ENCODE results near the gene RHOU.
"Not testable (repeated sequence)": the region's sequence is repeated elsewhere in the genome, so short reads cannot be mapped to it uniquely, and the experiment has no call there.

RHOU gene

DNA sequence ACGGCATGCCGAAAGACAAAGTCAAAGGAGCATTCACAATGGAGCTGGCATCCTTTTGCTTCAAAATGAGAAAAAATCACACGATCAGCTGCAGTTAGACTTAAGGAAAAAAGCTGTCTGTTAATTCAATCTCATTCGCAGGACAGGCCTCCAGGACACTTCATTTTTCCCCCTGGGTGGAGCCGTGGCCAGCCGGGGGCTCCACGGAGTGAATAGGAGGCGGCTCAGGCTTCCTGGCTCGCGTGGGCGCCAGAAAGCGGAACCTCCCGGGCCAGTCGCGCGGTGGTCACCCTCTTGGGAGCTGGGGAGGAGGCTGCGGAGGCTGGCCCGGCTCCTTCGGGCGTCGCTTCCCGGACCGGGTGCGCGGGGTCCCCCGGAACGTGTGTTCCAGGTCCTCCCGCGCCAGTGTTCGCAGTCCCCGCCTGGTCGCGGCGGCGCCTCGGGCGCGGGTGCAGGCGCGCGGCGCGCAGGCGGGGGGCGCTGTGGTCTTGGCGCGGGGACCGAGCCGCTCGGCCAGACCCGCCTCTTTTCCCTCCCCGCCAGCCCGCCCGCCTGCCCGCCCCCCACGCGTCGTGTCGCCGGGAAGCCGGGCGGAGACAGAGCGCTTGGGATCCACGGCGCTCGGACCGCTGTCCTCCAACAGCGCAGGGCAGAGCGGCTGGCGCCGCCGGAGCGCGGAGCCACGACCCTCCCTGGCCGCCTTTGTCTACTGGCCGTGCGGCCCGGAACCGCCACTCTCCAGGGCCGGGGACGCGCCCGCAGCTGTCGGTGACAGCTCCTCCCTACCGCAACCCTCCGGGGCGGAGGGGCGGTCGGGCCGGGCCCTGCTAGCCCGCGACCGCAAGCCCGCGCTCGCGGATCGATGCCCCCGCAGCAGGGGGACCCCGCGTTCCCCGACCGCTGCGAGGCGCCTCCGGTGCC lies at the start of gene RHOU:
Gene RHOU, plus strand, starts transcription at position 599 of the 921 bp plus-strand sequence. Its CDS starts 264 bp downstream, at position 863.
- DNase-seq (ENCODE audit: low read depth) = peak; percentile 45

DNA sequence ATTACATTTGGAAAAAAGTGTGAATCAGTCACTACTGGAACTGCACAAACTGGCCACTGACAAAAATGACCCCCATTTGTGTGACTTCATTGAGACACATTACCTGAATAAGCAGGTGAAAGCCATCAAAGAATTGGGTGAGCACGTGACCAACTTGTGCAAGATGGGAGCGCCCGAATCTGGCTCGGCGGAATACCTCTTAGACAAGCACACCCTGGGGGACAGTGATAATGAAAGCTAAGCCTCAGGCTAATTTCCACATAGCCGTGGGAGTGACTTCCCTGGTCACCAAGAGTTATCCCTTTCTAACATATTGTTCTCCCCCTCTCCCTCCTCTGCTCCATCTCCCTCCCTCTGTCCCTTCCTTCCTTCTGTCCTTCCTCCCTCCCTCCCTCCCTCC lies 47.7 kb upstream of the RHOU start:
- no peak for DNase-seq (ENCODE audit: low read depth)

DNA sequence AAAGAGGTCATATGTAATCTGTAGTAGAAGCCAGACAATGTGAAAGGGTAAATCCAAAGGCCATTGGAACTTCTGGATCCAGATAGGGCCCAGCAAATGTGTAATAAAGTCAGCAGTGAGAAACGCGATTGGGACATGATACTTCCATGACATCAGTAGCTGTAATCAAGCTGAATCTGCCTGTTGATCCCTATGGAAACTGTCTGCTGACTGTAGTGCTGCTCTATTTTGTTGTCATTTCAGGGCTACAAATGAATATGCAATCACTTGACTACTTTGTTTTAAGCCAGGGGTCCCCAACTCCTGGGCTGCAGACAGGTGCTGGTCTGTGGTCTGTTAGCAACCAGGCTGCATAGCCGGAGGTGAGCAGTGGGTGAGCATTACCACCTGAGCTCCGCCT lies 46.0 kb upstream of the RHOU start:
- no peak for DNase-seq (ENCODE audit: low read depth)

DNA sequence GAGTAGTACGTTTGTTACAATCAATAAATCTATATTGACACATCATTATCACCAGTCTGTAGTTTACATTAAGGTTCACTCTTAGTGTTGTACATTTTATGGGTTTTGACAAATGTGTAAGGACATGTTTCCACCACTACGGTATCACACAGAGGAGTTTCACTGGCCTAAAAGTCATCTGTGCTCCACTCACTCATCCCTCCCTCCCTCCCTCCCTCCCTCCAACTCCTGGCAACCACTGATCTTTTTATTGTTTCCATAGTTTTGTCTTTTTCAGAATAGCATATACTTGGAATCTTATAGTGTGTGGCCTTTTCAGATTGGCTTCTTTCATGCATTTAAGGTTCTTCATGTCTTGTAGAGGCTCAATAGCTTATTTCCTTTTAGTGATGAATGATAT lies 44.1 kb upstream of the RHOU start:
- no peak for DNase-seq (ENCODE audit: low read depth)

DNA sequence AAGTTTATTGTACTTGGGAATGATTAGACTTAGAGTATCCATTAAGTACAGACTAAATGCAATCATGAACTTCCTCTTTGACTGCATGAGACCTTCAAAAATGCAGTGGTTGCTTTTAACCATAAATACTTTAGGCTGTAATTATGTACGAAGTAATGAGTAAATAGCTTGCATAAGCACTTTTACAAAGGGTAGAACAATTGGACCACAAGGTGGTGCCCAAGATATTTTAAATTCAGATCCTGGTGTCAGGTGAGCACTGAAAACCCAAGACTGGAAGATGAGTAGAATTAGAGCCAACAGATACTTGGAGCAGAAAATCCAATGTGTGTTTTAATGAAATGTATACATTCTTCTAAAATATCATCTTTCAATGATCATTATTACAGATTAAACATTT lies 43.4 kb upstream of the RHOU start:
- no peak for DNase-seq (ENCODE audit: low read depth)

DNA sequence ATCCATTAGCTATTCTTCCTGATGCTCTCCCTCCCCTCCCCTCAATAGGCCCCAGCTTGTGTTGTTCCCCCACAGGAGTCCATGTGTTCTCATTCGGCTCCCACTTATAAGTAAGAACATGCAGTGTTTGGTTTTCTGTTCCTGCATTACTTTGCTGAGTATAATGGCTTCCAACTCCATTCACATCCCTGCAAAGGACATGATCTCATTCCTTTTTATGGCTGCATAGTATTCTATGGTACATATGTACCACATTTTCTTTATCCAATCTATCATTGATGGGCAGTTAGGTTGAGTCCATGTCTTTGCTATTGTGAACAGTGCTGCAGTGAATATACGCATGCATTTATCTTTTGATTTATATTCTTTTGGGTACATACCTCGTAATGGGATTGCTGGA lies 40.8 kb upstream of the RHOU start:
- not testable (repeated sequence) for DNase-seq (ENCODE audit: low read depth)

DNA sequence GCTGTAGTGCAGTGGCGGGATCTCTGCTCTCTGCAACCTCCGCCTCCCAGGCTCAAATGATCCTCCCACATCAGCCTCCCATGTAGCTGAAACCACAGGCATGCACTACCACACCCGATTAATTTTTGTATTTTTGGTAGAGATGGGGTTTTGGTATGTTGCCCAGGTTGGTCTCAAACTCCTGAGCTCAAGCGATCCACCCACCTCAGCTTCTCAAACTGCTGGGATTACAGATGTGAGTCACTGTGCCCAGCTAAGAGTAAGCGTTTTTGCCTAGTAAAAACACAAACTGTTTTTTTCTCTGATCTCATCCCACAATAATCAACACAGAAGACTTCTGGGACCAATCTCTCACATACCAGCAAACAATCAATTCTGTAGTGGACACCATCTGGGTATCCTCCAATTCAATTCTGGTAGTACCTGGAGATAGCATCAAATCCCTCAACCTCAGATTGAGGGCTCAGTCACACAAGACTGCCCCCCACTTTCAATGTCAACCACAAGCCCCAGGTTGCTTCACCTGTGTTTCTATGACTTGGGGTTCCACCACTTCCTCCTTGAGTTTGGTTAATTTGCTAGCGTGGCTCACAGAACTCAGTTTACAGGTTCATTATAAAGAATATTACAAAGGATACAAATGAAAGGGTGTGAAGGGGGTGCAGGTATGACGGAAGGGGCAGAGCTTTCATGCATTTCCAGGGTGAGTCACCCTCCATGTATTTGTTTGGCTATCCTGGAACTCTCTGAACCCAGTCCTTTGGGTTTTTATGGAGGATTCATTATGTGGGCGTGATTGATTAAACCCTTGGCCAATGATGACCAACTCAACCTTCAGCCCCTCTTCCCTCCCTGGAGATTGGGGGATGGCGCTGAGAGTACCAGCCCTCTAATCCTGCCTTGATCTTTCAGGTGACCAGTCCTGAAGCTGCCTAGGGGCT lies 40.0 kb upstream of the RHOU start:
- DNase-seq (ENCODE audit: low read depth) = no peak

DNA sequence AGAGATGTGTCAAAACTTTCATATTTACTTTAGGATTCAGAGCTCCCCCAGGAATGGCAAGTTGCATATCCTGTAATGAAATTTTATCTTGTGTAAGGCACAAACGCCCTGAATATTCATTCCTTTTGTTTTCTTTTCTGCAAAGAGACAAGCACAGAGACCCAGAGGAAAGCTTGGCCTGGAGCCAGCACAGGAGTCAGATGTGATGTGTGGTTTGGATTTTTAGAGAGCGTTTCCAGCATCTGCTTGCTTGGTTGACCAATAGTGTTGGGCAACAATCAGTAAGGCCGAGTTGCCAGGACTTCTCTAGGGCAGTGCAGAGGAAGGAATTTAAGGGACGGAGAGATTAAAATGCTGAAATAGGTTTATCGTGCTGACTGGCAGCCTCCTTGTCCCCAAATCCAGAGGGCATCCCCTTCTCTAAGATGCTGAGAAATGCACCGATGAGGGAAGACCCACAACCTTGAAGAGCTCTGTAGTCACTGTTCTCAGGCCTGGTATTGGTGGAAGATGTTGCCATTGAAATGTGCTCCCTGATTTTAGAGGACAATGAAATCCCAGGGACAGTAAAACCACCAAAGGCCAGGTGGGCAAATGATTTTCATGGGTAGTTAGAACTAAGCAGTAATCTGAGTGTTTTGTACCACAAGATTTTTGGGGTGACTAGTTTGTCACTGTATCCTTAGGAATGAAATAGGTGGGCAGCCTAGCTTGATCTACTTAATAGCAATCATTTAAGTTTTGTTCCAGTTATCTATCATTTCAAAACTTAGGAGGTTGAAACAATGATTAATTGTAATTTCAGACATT lies 37.9 kb upstream of the RHOU start:
- no peak for DNase-seq (ENCODE audit: low read depth)

DNA sequence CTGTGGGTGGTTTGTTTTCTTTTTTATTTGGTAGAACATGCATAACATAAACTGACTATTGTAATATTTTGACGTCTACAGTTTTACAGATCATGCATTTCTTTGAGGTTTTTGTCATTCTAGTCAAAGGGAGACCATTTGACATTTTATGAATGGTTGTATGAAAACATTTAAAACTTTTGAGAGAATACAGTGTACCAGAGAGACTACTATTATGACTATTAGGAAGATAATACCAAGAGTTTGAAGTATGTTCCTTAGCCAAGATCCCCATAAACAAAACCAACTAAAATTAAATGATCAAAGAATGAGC lies 37.3 kb upstream of the RHOU start:
- no peak for DNase-seq (ENCODE audit: low read depth)

DNA sequence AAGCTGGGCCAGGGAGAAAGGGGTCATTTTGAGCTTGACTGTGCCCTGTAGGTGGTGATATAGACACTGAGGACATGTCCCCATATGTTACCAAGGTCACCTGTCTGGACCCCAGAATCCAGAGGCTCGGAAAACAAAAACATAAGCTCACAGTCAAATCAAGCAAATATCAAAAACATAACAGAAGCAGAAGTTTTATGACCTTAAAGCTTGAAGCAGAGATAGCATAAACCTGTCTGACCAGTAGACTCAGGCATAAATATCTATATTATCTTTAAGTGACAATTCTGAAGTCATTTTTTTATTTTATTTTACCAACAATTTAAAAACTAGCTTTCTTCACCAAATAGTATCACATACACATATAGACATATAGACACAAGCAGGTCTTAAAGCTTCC lies 32.8 kb upstream of the RHOU start:
- no peak for DNase-seq (ENCODE audit: low read depth)

DNA sequence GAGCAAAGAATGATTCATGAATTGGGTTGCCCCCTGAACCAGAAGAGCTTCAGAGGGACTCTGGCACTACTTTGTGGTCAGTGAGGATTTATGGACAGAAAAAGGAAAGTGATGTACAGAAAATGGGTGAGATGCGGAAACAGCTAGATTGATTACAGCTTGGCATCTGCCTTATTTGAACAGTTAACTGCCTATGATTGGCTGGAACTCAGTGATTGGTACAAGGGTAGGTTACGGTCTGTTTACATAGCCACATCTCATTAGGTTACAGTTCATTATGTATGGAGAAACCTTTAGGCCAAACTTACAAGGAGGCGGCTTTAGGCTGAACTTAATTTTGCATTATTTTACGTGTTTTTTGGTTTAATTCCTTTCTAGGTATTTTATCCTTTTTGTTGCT lies 29.0 kb upstream of the RHOU start:
- DNase-seq (ENCODE audit: low read depth) = no peak

DNA sequence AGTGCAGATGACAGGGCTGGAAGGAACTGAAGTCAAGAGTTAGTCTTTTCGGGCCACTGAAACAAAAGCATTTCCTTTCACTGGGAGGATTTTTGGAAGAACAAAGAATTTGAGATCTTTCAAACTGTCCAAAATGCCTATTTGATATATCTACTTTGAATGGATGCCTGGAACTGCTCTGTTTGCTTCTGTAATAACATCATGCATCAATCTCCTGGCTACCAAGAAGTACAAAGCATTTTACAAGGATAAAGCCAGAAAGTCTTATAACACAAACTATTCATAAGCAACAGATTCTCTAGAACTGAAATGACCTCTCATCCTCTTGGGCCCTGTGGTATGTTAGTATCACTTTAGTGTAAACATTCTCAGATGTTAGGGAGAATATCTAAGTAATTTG lies 18.2 kb upstream of the RHOU start:
- DNase-seq (ENCODE audit: low read depth) = no peak

DNA sequence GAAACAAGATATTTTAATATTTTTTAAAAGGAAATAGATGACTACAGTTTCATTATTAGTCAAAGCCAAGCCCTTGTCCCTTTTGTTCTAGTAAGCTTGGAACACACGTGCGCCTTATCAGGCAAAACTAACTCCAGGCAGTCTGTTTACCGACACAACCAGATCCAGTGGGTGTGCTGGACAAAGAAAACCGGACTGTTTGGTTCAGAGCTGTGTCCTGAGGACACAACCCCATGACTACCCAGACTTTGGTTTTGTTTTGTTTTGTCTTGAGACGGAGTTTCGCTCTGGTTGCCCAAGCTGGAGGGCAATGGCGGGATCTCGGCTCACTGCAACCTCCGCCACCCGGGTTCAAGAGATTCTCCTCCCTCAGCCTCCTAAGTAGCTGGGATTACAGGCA lies 13.9 kb upstream of the RHOU start:
- DNase-seq (ENCODE audit: low read depth) = no peak

DNA sequence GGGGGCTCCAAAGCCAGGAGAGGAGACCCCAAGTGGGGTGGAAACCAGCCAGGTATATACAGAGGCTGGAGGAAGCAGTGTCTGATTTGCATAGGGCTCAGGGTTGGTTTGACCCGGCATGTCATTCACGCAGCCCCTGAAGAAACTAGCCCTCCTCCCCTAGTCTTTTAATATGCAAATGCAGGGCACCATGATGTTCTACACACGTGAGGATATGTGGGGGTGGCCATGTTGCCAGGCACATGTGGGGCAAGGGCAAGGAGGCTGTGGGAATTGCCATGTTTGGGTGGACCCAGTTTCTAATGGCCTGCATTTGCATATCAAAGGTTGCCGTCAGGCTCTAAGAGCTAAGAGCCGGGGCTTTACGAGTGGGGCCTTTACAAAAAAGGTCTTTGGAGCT lies 12.0 kb upstream of the RHOU start:
- DNase-seq (ENCODE audit: low read depth) = no peak

DNA sequence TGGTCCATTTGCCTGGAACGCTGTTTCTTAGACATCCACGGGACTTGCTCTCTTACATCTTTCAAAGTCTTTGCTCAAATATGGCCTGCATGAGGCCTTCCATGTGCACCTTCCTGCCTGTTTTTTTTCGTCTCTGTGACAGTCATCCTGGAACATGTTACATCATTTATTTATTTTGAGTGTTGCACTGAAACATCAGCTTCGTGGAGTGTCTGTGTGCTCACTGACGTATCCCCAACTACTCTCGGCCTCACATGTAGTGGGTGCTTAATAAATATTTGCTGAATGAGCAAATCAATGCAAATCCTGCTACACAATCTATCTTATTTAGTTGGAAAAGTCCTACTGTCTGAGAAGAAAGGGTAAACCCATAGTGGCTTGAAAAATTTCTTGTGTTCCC lies 11.4 kb upstream of the RHOU start:
- no peak for DNase-seq (ENCODE audit: low read depth)

DNA sequence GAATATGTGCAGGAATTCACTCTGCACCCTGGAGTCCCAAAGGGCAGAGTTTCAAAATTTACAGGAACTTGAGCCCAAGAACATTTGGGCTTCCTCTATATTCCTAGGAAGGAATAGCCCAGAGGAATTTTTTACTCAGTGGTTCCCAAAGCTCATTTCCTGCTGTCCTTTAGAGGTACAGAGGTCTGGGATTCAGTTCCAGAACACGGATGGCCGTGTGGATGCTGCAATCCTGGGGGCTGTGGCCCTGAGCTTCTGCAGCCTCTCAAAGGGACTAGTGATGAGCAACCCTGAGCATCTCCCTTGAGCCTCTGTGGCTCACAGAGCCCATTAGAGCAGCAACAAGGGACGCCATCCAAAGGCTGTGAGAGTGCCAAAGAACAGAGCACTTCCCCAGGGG lies 10.1 kb upstream of the RHOU start:
- DNase-seq (ENCODE audit: low read depth) = no peak

DNA sequence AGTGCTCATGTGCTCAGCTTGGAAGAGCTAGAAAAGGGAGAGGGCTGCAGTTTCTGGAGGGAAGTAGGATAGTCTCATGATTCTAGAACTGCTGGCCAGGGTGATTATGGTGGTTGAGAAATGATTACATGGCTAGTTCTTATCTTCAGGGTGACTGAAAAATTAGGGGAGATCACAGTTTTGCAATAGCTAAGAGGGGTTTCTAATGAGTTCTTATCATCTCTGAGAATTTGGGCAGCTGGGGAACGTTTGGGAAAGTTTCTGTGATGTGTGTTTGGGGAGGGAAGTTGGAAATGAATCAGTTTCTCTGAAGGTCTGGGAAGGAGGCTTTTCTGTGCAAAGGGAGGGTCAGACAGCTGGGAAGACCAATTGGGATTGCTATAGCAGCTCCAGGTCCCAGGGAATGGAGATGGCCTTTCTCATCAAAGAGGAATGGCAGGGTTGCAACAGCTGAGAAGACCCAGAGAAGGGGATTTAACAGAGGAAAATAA lies 7.6 kb upstream of the RHOU start:
- DNase-seq (ENCODE audit: low read depth) = no peak

DNA sequence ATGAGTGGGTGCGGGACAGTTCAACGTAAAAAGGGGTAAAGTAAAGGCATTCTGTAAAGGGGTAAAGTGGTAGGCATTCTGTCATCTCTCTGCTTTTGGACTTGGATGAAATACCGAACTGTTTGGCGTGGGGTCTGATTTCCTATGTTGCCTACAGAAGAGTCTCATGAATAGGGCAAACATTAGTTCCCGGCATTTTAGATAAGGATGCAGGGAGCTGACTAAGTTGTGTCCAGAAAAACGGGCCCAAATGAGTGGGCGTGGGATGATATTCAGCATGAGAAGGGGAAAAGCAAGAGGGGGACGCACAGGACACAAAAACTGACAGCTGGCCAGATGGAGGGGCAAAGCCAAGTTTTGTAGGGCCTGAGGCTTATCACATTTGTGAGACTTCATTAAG lies 2.9 kb upstream of the RHOU start:
- no peak for DNase-seq (ENCODE audit: low read depth)

DNA sequence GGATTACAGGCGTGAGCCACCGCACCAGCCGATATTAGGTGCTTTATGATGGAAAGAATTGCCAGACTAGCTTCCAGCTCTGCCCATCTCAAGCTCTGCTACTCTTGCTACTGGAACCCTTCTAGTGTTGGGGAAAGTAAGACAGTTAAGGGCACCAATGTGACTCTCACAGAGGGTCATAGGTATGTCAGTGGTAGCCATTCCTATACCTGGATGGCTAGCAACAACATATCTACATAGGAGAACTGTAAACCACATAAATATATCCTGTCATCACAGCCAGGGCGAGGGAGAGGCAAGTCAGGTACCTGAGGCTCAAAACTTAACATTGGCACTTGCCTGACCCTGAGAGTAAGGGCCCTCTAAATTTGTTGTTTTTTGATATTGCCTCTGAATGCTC lies 1.7 kb upstream of the RHOU start:
- DNase-seq (ENCODE audit: low read depth) = no peak

DNA sequence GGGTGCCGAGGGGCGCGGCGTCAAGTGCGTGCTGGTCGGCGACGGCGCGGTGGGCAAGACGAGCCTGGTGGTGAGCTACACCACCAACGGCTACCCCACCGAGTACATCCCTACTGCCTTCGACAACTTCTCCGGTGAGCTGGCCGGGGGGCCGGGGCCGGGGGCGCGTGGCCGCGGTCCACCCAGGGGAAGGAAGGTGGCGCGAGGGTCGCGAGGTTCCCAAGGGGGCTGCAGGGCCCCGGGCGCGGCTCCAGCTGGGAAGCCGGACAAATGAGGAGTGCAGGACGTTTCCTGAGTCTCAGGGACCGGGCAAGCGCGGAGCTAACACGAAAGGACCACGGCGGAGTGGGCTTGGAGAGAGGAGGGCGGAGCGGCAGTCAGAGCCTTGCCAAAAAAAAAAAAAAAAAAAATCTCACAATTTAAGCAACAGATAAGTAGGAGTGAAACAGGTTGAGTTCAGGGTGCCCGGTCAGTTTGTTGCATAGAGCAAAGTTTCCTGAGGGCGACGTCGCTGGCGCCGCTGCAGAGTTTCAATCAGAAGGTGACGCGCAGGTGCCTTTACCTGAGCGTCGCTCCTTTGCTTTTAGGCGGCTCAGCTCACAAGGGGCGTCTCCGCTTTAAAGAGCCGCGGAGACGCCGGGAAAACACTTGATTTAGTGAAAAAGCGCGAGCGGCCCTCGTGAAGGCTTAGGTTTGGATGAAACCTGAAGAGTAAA lies 750 bp downstream of the RHOU start:
- peak; percentile 1 for DNase-seq (ENCODE audit: low read depth)

DNA sequence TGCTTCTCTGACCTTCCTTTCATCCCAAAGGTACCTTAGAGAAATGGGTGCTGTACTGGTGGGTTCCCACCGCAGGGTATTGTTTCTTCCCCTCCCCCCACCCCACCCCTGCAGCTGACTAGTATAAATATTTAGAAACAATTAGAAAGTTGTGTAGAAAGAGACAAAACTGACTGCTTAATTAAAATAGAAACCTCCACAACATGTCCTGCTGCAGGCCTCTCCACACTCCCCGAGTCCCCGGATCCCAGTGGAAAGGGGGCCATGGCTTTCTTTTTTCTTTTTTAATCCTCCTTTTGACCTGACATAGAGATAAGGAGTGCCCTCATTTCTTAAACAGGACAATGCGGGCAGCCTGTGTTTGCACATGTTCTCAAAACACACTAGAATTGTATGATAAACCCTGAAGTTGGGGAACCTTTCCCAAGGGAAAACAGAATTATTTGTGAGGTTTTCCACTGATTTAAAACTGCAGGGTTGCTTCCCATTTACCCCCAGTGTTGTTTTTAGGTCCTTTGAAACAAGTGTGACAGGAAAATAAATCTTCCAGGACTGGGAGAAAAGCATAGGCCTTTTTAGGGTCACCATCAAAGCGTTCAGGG lies 1.7 kb downstream of the RHOU start:
- DNase-seq (ENCODE audit: low read depth) = no peak

Data from activated T-helper 1 cell treated with Interleukin-2 at 50 U/mL for 16 hours (primary cell).